GM18873 (cell line): ENCODE results near the gene GPR50.

Source experiments
- ATAC-seq: cut with Tn5 transposase; IDR thresholded peaks from one replicate; pipeline ENCODE4 v1.9.1; 2021; ENCODE audit warnings: mild to moderate bottlenecking, moderate library complexity, moderate number of reproducible peaks; ENCODE audit not compliant: unreplicated experiment, low FRiP score

The GPR50 gene

GRCh38 chrX:151176231-151176750 lies at the start of gene GPR50:
Gene GPR50 (plus strand): TSS chrX:151176584. CDS start chrX:151176722, 138 bp downstream.
- ATAC-seq = no peak

GRCh38 chrX:151132531-151132930 lies 43.9 kb upstream of the GPR50 start:
- no peak for ATAC-seq

GRCh38 chrX:151151665-151152267 lies 24.6 kb upstream of the GPR50 start:
- ATAC-seq = no peak

GRCh38 chrX:151153086-151153485 lies 23.3 kb upstream of the GPR50 start:
- no peak for ATAC-seq

GRCh38 chrX:151153667-151154066 lies 22.7 kb upstream of the GPR50 start:
- no peak for ATAC-seq

GRCh38 chrX:151155234-151155633 lies 21.1 kb upstream of the GPR50 start:
- ATAC-seq = no peak

GRCh38 chrX:151161690-151162089 lies 14.7 kb upstream of the GPR50 start:
- ATAC-seq = no peak

GRCh38 chrX:151167791-151168345 lies 8.5 kb upstream of the GPR50 start:
- no peak for ATAC-seq

- no peak for ATAC-seq
Observed at GRCh38 chrX:151169783-151170182, 6.6 kb upstream of the GPR50 start.

GRCh38 chrX:151174581-151175282 lies 1.7 kb upstream of the GPR50 start:
- no peak for ATAC-seq

GRCh38 chrX:151175283-151176062 lies 911 bp upstream of the GPR50 start:
- ATAC-seq = no peak

- ATAC-seq = no peak
Observed at GRCh38 chrX:151177141-151178027, 1.0 kb downstream of the GPR50 start.

- ATAC-seq = no peak
Observed at GRCh38 chrX:151178746-151179145, 2.4 kb downstream of the GPR50 start.

- ATAC-seq = no peak
Observed at GRCh38 chrX:151180400-151180799, 4.0 kb downstream of the GPR50 start.

GRCh38 chrX:151181088-151181487 lies 4.7 kb downstream of the GPR50 start:
- no peak for ATAC-seq

- no peak for ATAC-seq
Observed at GRCh38 chrX:151183233-151183753, 6.9 kb downstream of the GPR50 start.

- no peak for ATAC-seq
Observed at GRCh38 chrX:151183912-151184565, 7.7 kb downstream of the GPR50 start.

- no peak for ATAC-seq
Observed at GRCh38 chrX:151184705-151185104, 8.3 kb downstream of the GPR50 start.

GRCh38 chrX:151206871-151207270 lies 30.5 kb downstream of the GPR50 start:
- ATAC-seq = no peak
